ENCODE measurements around the gene MIPOL1.

DNA sequence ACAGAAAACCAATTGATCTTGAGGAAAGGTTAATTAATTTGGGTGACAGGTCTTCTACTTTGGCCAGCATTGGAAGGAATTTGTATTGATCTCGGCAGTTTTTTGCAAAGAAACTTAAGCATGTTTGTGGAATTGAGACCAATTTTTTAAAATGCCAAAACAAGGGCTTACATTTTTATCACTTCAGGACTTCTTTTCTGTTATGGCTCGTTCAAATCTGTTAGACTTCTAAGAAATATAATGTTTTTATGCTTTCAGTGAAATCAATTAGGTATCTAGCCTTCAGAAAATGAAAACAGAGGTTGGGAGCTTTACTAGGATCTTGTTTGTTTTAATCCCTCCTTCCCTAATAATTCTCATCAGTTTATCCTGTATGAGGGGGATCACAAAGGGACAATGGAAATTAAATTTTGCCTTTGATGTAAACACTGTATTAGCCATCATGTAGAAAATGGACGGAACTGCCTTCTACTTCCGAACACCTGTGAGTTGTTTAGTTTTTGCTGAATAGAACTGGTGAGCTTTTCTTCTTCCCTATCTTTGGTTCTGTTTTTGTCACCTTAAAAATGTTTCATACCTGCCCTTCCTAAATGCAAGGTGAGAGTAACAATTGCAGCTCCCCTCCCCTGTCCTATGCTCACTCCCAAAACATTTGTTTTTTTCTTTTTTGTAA, 389.5 kb downstream of the MIPOL1 start:
- TF ChIP-seq, protein P1, sequence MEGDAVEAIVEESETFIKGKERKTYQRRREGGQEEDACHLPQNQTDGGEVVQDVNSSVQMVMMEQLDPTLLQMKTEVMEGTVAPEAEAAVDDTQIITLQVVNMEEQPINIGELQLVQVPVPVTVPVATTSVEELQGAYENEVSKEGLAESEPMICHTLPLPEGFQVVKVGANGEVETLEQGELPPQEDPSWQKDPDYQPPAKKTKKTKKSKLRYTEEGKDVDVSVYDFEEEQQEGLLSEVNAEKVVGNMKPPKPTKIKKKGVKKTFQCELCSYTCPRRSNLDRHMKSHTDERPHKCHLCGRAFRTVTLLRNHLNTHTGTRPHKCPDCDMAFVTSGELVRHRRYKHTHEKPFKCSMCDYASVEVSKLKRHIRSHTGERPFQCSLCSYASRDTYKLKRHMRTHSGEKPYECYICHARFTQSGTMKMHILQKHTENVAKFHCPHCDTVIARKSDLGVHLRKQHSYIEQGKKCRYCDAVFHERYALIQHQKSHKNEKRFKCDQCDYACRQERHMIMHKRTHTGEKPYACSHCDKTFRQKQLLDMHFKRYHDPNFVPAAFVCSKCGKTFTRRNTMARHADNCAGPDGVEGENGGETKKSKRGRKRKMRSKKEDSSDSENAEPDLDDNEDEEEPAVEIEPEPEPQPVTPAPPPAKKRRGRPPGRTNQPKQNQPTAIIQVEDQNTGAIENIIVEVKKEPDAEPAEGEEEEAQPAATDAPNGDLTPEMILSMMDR (IDR thresholded peaks at IDR 0.05), result no peak
- TF ChIP-seq POLR2A (IDR thresholded peaks at IDR 0.05), result no peak
